22Rv1 (cell line): ENCODE results near the gene ADGRB2.
A peak's percentile ranks its signal among the peaks of the same experiment; 100 is the strongest.

Experiments
- H3K27ac ChIP-seq: fragments of 450-650 bp; 2 replicates; pipeline ENCODE4 v1.5.1; 2017
- ZFX ChIP-seq: fragments of 450-650 bp; IDR thresholded peaks from 2 replicates; pipeline ENCODE4 v1.6.1; 2017; ENCODE audit warnings: antibody characterized with exemption, borderline replicate concordance
- TF ChIP-seq, protein P1 (sequence below): fragments of 450-650 bp; IDR thresholded peaks from 2 replicates; pipeline ENCODE4 v1.5.1; 2017; ENCODE audit warnings: mild to moderate bottlenecking

Gene ADGRB2

DNA sequence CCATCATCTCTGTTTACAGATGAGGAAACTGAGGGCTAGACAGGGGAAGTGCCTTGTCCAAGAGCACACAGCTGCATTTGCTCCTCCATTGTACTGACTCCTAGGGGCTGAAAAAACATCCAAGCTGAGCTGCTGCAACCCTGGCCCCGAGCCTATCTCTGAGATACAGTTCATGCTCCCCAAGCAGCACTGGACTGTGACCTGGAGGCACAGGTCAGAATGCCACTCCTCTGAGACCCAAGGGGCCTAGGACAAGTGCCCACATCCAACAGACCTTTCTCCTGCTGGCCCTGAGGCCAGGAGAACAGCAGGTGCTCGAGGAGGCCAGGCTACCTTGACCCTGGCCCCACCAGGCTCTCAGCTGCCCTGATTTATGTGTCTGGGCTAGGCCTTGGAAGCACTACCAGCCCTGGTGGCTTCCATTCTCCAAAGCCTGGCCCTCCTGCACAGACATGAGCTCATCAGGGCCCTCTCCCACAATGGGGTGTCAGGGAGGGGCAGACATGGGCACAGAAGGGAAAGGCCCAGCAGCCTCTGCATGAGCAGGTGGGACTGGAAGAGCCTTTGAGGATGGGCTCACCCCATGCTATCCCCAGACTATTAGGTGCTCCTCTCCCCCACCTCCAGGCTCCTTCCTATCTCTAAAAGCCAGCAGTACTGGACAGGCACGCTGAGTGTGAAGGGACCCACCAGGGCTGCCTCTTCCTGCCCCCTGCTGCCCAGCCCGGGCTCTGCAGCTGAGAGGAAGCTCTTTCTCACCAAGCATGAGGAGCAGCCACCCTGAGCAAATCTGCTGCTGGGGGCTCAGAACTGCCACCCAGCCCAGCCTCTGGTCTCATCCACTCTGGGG lies 18.8 kb downstream of the ADGRB2 start:
- H3K27ac ChIP-seq: no peak overlapping the region
- TF ChIP-seq ZFX: no peak
- TF ChIP-seq, protein P1, sequence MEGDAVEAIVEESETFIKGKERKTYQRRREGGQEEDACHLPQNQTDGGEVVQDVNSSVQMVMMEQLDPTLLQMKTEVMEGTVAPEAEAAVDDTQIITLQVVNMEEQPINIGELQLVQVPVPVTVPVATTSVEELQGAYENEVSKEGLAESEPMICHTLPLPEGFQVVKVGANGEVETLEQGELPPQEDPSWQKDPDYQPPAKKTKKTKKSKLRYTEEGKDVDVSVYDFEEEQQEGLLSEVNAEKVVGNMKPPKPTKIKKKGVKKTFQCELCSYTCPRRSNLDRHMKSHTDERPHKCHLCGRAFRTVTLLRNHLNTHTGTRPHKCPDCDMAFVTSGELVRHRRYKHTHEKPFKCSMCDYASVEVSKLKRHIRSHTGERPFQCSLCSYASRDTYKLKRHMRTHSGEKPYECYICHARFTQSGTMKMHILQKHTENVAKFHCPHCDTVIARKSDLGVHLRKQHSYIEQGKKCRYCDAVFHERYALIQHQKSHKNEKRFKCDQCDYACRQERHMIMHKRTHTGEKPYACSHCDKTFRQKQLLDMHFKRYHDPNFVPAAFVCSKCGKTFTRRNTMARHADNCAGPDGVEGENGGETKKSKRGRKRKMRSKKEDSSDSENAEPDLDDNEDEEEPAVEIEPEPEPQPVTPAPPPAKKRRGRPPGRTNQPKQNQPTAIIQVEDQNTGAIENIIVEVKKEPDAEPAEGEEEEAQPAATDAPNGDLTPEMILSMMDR: peak; percentile 88

DNA sequence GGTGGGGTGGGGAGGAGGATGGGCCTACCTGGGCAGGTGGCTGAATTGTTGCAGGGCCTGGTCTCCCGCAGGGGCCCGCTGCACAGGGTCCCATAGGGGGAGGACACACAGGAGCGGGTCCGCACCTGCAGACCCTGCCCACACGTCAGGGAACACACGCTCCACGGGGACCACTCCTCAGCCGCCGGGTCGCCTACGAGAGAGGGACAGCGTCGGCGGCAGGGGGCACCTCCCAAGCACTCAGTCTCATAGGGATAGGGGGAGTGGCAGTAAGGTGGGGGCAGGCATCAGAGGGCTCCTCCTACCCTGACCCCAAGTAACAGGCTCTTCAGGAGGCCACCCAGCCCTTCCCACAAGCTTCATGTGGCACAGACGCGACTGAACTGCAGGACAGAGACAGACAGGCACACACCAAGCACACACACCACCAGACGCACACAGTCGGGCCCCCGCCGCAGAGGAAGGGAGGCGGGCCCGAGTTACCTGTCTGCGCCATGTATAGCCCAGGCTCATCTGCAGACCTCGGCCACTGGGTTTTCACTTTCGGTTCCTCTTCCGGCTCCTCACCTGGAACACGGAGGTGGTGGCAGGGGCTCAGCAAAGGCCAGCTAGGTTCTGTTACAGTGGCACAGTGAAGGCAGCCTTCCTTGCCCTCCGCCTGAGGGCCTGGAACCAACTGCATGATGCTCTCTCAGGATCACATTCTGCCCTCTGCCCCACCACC lies 19.8 kb downstream of the ADGRB2 start:
- H3K27ac ChIP-seq: no peak overlapping the region
- TF ChIP-seq, protein P1: no peak
- TF ChIP-seq ZFX: no peak

DNA sequence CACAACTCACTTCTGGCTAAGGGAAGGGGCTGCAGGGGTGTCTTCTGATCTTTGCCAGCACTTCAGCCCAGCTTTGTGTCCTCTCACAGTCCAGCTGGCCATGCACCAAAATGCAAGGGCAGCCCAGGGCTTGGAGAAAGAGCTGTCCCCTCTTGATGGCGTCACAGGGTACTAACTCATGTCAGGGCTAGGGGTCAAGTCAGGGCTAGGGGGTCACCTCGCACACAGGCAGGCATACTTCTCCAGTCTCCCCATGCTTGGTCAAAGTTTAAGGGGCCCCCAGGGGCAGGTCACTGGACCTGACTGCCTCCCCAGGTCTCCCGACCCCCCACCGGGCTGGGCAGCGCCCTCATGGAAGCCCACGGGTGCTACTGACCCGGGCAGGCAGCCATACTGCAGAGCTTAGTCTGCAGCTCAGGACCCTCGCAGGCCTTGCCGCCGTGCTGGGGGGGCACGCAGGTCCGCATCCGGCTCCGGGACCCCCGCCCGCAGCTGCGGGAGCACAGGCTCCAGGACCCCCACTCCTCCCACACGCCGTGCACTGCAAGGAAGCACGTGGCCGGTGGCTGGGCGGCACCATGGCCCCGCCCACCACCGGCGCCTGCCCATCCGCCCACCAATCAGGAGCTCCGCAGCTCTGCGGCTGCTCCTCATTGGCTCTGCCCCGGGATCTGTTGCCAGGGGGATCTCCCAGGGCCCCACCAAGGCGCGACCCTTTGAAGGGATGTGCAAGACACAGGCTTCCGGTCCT lies 21.5 kb downstream of the ADGRB2 start:
- H3K27ac ChIP-seq: no peak overlapping the region
- TF ChIP-seq, protein P1: no peak
- TF ChIP-seq ZFX: no peak

DNA sequence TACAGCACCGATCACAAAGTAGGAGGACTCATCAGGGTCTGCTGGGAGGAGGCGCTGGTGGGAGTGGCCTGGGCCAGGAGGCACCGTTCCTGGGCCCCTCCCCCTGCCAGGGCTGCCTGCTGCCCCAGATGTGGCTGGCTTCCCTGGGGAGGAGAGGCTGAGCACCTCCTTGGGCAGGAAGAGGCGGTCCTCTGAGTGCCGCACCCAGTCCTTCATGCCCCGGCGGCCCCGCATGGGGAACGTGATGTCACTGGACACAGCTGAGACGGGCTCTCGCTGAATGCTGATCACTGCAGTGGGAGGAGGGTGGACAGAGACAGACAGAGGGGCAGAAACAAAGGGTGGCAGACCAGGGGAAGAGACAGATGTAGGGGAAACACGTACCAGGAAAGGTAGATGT lies 24.8 kb downstream of the ADGRB2 start:
- no peak overlapping the region for H3K27ac ChIP-seq
- TF ChIP-seq, protein P1: no peak
- TF ChIP-seq ZFX: no peak

DNA sequence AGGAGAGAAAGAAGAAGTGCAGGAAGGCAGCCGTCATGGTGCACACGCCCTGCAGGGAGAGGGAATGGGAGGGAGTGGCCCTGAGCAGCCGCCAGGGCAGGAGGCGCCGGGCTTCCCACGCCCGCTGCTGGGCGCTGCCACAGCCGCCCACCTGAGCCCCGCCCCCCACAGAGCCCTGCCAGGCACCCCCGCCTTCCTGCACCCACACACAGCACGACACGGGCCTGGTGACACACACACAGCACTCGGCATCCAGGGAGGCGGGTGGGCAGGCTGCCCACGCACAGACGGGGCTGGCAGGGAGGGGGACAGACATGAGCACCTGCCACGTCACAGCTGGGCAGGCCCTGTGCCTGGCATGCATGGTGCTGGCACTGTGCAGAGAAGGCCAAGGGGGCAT lies 27.5 kb downstream of the ADGRB2 start:
- H3K27ac ChIP-seq: no peak overlapping the region
- no peak for TF ChIP-seq ZFX
- TF ChIP-seq, protein P1: no peak

DNA sequence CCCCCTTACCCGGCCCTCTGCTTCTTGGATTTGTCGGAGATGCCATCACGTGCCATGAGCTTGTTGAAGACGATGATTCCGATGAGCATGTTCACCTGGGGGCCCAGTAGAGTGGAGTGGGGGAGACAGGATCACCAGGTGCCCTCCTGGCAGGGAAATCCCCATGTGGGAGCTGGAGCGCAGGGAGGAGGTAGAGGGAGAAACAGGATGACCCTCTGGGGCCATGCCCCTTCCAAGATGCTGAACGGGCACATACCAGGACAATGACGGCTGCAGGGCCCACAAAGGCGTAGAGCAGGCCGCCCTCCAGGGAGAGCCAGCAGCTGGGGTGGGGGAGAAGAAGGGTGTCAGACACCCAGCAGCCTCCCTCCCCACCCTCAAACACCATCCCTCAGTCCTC lies 28.6 kb downstream of the ADGRB2 start:
- no peak overlapping the region for H3K27ac ChIP-seq
- no peak for TF ChIP-seq ZFX
- TF ChIP-seq, protein P1: no peak
